Esophagus muscularis mucosa (tissue), 3 donors: ENCODE results near the gene CACNA2D2.

Source experiments
- EP300 ChIP-seq: sonication (generic); formaldehyde crosslinking; IDR thresholded peaks from one replicate; pipeline ENCODE4 v1.6.1; 2017; ENCODE audit warnings: antibody characterized with exemption
- TF ChIP-seq, protein P1 (sequence below), 3 experiments: fragments of 200-600 bp in 2 of 3; fragments of 450-650 bp in 1 of 3; sonication (generic) in 2 of 3; IDR thresholded peaks; one replicate each; pipeline ENCODE4 v1.5.1; 2017 to 2019; ENCODE audit warnings: antibody characterized with exemption in 3 of 3, mild to moderate bottlenecking in 2 of 3, moderate library complexity in 1 of 3

DNA sequence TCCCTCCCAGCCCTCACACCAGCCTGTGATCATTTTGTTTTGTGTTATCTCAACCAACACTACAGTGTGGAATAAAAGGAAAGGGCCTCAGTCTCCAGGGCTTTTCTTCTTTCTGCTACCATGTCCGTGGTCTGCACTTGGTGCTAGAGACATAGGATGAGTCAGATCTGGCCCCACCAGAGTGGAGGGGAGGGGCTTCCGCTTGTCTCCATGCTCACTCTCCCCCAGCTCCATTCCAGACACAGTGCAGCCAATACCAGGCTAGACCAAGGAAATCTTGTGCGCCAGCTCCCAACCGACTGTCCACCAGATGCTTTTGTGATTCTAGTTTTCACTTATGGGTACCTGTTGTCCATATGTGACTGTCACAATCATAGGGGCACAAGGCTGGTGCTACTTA is 92.2 kb downstream of the CACNA2D2 start:
- TF ChIP-seq, protein P1, sequence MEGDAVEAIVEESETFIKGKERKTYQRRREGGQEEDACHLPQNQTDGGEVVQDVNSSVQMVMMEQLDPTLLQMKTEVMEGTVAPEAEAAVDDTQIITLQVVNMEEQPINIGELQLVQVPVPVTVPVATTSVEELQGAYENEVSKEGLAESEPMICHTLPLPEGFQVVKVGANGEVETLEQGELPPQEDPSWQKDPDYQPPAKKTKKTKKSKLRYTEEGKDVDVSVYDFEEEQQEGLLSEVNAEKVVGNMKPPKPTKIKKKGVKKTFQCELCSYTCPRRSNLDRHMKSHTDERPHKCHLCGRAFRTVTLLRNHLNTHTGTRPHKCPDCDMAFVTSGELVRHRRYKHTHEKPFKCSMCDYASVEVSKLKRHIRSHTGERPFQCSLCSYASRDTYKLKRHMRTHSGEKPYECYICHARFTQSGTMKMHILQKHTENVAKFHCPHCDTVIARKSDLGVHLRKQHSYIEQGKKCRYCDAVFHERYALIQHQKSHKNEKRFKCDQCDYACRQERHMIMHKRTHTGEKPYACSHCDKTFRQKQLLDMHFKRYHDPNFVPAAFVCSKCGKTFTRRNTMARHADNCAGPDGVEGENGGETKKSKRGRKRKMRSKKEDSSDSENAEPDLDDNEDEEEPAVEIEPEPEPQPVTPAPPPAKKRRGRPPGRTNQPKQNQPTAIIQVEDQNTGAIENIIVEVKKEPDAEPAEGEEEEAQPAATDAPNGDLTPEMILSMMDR (IDR thresholded peaks at IDR 0.05), result no peak
- no peak for TF ChIP-seq EP300
